ENCODE data around the gene ADAMTS14.

DNA sequence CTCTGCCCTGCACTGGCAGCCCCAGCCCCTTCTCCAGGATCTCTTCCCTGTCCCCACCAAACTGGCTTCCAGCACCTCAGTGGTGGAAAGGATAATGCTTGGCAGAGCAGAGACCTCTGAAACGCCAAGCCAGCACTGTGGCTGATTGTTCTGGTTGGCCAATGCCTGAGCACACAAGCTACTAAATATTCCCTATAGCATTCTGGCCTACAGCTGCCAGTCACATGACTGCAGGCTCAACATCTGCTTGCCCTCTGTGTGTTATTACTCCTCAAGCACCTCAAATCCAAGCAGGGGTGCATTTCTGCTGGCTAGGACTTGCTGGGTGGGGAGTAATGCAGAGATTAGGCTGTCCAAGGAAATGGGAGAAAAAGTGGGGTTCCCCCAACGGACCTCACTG lies 106.8 kb downstream of the ADAMTS14 start:
- TF ChIP-seq, protein P1, sequence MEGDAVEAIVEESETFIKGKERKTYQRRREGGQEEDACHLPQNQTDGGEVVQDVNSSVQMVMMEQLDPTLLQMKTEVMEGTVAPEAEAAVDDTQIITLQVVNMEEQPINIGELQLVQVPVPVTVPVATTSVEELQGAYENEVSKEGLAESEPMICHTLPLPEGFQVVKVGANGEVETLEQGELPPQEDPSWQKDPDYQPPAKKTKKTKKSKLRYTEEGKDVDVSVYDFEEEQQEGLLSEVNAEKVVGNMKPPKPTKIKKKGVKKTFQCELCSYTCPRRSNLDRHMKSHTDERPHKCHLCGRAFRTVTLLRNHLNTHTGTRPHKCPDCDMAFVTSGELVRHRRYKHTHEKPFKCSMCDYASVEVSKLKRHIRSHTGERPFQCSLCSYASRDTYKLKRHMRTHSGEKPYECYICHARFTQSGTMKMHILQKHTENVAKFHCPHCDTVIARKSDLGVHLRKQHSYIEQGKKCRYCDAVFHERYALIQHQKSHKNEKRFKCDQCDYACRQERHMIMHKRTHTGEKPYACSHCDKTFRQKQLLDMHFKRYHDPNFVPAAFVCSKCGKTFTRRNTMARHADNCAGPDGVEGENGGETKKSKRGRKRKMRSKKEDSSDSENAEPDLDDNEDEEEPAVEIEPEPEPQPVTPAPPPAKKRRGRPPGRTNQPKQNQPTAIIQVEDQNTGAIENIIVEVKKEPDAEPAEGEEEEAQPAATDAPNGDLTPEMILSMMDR (conservative IDR thresholded peaks at IDR 0.05; ENCODE audit: low read length) = no peak
- TF ChIP-seq EZH2phosphoT487 (IDR thresholded peaks at IDR 0.05; ENCODE audit: borderline replicate concordance, low read depth, low read length) = no peak

Data from OCI-LY7 (cell line).